Epithelial cell of prostate (primary cell): ENCODE results near the gene ALOX12.
A peak's percentile ranks its signal among the peaks of the same experiment; 100 is the strongest.
"Not testable (repeated sequence)": the region's sequence is repeated elsewhere in the genome, so short reads cannot be mapped to it uniquely, and the experiment has no call there.

Experiments used
- DNase-seq: peaks from one replicate; pipeline ENCODE4 v3.0.0-alpha.2; 2011; ENCODE audit warnings: low read depth, low spot score
- H3K27ac ChIP-seq: fragments of 450-650 bp; 2 replicates; pipeline ENCODE4 v1.5.1; 2017; ENCODE audit warnings: mild to moderate bottlenecking

The ALOX12 gene

GRCh38 chr17:7041607-7042500 lies 46.0 kb downstream of the ALOX12 start:
- H3K27ac ChIP-seq: no peak overlapping the region
- DNase-seq: no peak

- no peak overlapping the region for H3K27ac ChIP-seq
- DNase-seq: no peak
Measured at GRCh38 chr17:7042501-7043181, 46.8 kb downstream of the ALOX12 start.

GRCh38 chr17:7043182-7043496 lies 47.3 kb downstream of the ALOX12 start:
- no peak for DNase-seq
- no peak overlapping the region for H3K27ac ChIP-seq

- no peak for DNase-seq
- H3K27ac ChIP-seq: no peak within 1 kb of the TSS
Measured at GRCh38 chr17:7043497-7044198, 47.8 kb downstream of the ALOX12 start, which contains the start of gene SLC16A11. TSS of gene SLC16A11 (minus strand) at chr17:7044092. CDS start at chr17:7043513, 579 bp downstream.

- H3K27ac ChIP-seq: peak overlapping the region; percentile 83
Measured at GRCh38 chr17:7045492-7046126, 49.8 kb downstream of the ALOX12 start.

GRCh38 chr17:7046127-7046724 lies 50.4 kb downstream of the ALOX12 start:
- H3K27ac ChIP-seq: peak overlapping the region; percentile 83

More at GRCh38 chr17:7045492-7046126, 49.8 kb downstream of the ALOX12 start:
- DNase-seq: no peak

GRCh38 chr17:7046725-7047397 lies 51.0 kb downstream of the ALOX12 start:
- DNase-seq: not testable (repeated sequence)
- peak overlapping the region; percentile 83 for H3K27ac ChIP-seq

More at GRCh38 chr17:7046127-7046724, 50.4 kb downstream of the ALOX12 start:
- peak; percentile 82 for DNase-seq

GRCh38 chr17:7047566-7047965 lies 51.7 kb downstream of the ALOX12 start:
- DNase-seq: no peak
- H3K27ac ChIP-seq: no peak overlapping the region

GRCh38 chr17:7048968-7049367 lies 53.1 kb downstream of the ALOX12 start:
- no peak overlapping the region for H3K27ac ChIP-seq

GRCh38 chr17:7050583-7050982 lies 54.7 kb downstream of the ALOX12 start:
- H3K27ac ChIP-seq, DNase-seq: not testable (repeated sequence)

More at GRCh38 chr17:7048968-7049367, 53.1 kb downstream of the ALOX12 start:
- no peak for DNase-seq

GRCh38 chr17:7056386-7056785 lies 60.5 kb downstream of the ALOX12 start:
- peak; percentile 48 for DNase-seq
- no peak overlapping the region for H3K27ac ChIP-seq

- DNase-seq: peak; percentile 40
- peak overlapping the region; percentile 10 for H3K27ac ChIP-seq
Measured at GRCh38 chr17:7058831-7059447, 63.1 kb downstream of the ALOX12 start.
